ENCODE measurements around the gene TCFL5.

The TCFL5 gene

GRCh38 chr20:62893700-62894099 lies 32.1 kb upstream of the TCFL5 start:
- Histone ChIP-seq H3K27ac (ENCODE audit: low read depth, low read length, severe bottlenecking) (no peak overlapping the region), H3K4me3 (ENCODE audit: extremely low read depth, insufficient read depth, low read length, poor library complexity, severe bottlenecking) (no peak overlapping the region), H3K36me3 (ENCODE audit: control insufficient read depth, insufficient read depth, low read length) (peaks cover 95% of the 10 kb centered on the region), H3K9me3 (ENCODE audit: control insufficient read depth, low read length) (no peaks in the 10 kb centered on the region), H3K4me1 (ENCODE audit: control insufficient read depth, insufficient read depth, low read length, poor library complexity, severe bottlenecking) (peaks cover 15% of the 10 kb centered on the region)
- WGBS, 2 experiments (ENCODE audit: insufficient coverage in 2 of 2): 95 to 98% methylated on average over 13 to 14 of the region's 14 CpGs

- Histone ChIP-seq H3K9me3 (ENCODE audit: control insufficient read depth, low read length) (no peaks in the 10 kb centered on the region), H3K27ac (ENCODE audit: low read depth, low read length, severe bottlenecking) (no peak overlapping the region), H3K4me3 (ENCODE audit: extremely low read depth, insufficient read depth, low read length, poor library complexity, severe bottlenecking) (no peak overlapping the region), H3K4me1 (ENCODE audit: control insufficient read depth, insufficient read depth, low read length, poor library complexity, severe bottlenecking) (peaks cover 15% of the 10 kb centered on the region), H3K36me3 (ENCODE audit: control insufficient read depth, insufficient read depth, low read length) (peaks cover 99% of the 10 kb centered on the region)
- WGBS, 2 experiments (ENCODE audit: insufficient coverage in 2 of 2): 93 to 96% methylated on average over 20 to 22 of the region's 25 CpGs
Measured at GRCh38 chr20:62892348-62893304, 31.0 kb upstream of the TCFL5 start.

- Histone ChIP-seq H3K27ac (ENCODE audit: low read depth, low read length, severe bottlenecking) (peak overlapping the region; percentile 7), H3K4me1 (ENCODE audit: control insufficient read depth, insufficient read depth, low read length, poor library complexity, severe bottlenecking) (peaks cover 15% of the 10 kb centered on the region), H3K36me3 (ENCODE audit: control insufficient read depth, insufficient read depth, low read length) (peaks cover 98% of the 10 kb centered on the region), H3K4me3 (ENCODE audit: extremely low read depth, insufficient read depth, low read length, poor library complexity, severe bottlenecking) (no peak overlapping the region), H3K9me3 (ENCODE audit: control insufficient read depth, low read length) (no peaks in the 10 kb centered on the region)
- WGBS, 2 experiments (ENCODE audit: insufficient coverage in 2 of 2): 95 to 96% methylated on average over 13 of the region's 15 CpGs
Measured at GRCh38 chr20:62891111-62891510, 29.5 kb upstream of the TCFL5 start.

GRCh38 chr20:62890444-62890843 lies 28.8 kb upstream of the TCFL5 start:
- Histone ChIP-seq H3K4me1 (ENCODE audit: control insufficient read depth, insufficient read depth, low read length, poor library complexity, severe bottlenecking) (peaks cover 15% of the 10 kb centered on the region), H3K9me3 (ENCODE audit: control insufficient read depth, low read length) (no peaks in the 10 kb centered on the region), H3K27ac (ENCODE audit: low read depth, low read length, severe bottlenecking) (no peak overlapping the region), H3K36me3 (ENCODE audit: control insufficient read depth, insufficient read depth, low read length) (peaks cover 99% of the 10 kb centered on the region), H3K4me3 (ENCODE audit: extremely low read depth, insufficient read depth, low read length, poor library complexity, severe bottlenecking) (no peak overlapping the region)
- WGBS, 2 experiments (ENCODE audit: insufficient coverage in 2 of 2): 100% methylated on average over 4 to 5 of the region's 7 CpGs

GRCh38 chr20:62889871-62890270 lies 28.2 kb upstream of the TCFL5 start:
- WGBS, 2 experiments (ENCODE audit: insufficient coverage in 2 of 2): 96 to 100% methylated on average over 6 to 9 of the region's 9 CpGs
- no peak overlapping the region for H3K27ac ChIP-seq (ENCODE audit: low read depth, low read length, severe bottlenecking)
- peaks cover 15% of the 10 kb centered on the region for H3K4me1 ChIP-seq (ENCODE audit: control insufficient read depth, insufficient read depth, low read length, poor library complexity, severe bottlenecking)
- H3K36me3 ChIP-seq (ENCODE audit: control insufficient read depth, insufficient read depth, low read length): peaks cover 93% of the 10 kb centered on the region
- H3K4me3 ChIP-seq (ENCODE audit: extremely low read depth, insufficient read depth, low read length, poor library complexity, severe bottlenecking): no peak overlapping the region
- H3K9me3 ChIP-seq (ENCODE audit: control insufficient read depth, low read length): no peaks in the 10 kb centered on the region

GRCh38 chr20:62889411-62889810 lies 27.8 kb upstream of the TCFL5 start:
- H3K9me3 ChIP-seq (ENCODE audit: control insufficient read depth, low read length): no peaks in the 10 kb centered on the region
- no peak overlapping the region for H3K27ac ChIP-seq (ENCODE audit: low read depth, low read length, severe bottlenecking)
- peaks cover 15% of the 10 kb centered on the region for H3K4me1 ChIP-seq (ENCODE audit: control insufficient read depth, insufficient read depth, low read length, poor library complexity, severe bottlenecking)
- no peak overlapping the region for H3K4me3 ChIP-seq (ENCODE audit: extremely low read depth, insufficient read depth, low read length, poor library complexity, severe bottlenecking)
- peaks cover 91% of the 10 kb centered on the region for H3K36me3 ChIP-seq (ENCODE audit: control insufficient read depth, insufficient read depth, low read length)
- 98% methylated on average over 4 to 8 of the region's 8 CpGs for WGBS, 2 experiments (ENCODE audit: insufficient coverage in 2 of 2)

- WGBS, 2 experiments (ENCODE audit: insufficient coverage in 2 of 2): 97 to 99% methylated on average over 10 to 16 of the region's 17 CpGs
- H3K27ac ChIP-seq (ENCODE audit: low read depth, low read length, severe bottlenecking): no peak overlapping the region
- no peaks in the 10 kb centered on the region for H3K9me3 ChIP-seq (ENCODE audit: control insufficient read depth, low read length)
- no peak overlapping the region for H3K4me3 ChIP-seq (ENCODE audit: extremely low read depth, insufficient read depth, low read length, poor library complexity, severe bottlenecking)
- peaks cover 86% of the 10 kb centered on the region for H3K36me3 ChIP-seq (ENCODE audit: control insufficient read depth, insufficient read depth, low read length)
- peaks cover 15% of the 10 kb centered on the region for H3K4me1 ChIP-seq (ENCODE audit: control insufficient read depth, insufficient read depth, low read length, poor library complexity, severe bottlenecking)
Measured at GRCh38 chr20:62888910-62889309, 27.3 kb upstream of the TCFL5 start.

GRCh38 chr20:62888406-62888805 lies 26.8 kb upstream of the TCFL5 start:
- no peaks in the 10 kb centered on the region for H3K9me3 ChIP-seq (ENCODE audit: control insufficient read depth, low read length)
- peaks cover 81% of the 10 kb centered on the region for H3K36me3 ChIP-seq (ENCODE audit: control insufficient read depth, insufficient read depth, low read length)
- WGBS, 2 experiments (ENCODE audit: insufficient coverage in 2 of 2): 96% methylated on average over 9 to 16 of the region's 16 CpGs
- H3K4me1 ChIP-seq (ENCODE audit: control insufficient read depth, insufficient read depth, low read length, poor library complexity, severe bottlenecking): peaks cover 15% of the 10 kb centered on the region
- no peak overlapping the region for H3K27ac ChIP-seq (ENCODE audit: low read depth, low read length, severe bottlenecking)
- no peak overlapping the region for H3K4me3 ChIP-seq (ENCODE audit: extremely low read depth, insufficient read depth, low read length, poor library complexity, severe bottlenecking)

- peaks cover 76% of the 10 kb centered on the region for H3K36me3 ChIP-seq (ENCODE audit: control insufficient read depth, insufficient read depth, low read length)
- H3K4me1 ChIP-seq (ENCODE audit: control insufficient read depth, insufficient read depth, low read length, poor library complexity, severe bottlenecking): peaks cover 15% of the 10 kb centered on the region
- no peak overlapping the region for H3K4me3 ChIP-seq (ENCODE audit: extremely low read depth, insufficient read depth, low read length, poor library complexity, severe bottlenecking)
- WGBS, 2 experiments (ENCODE audit: insufficient coverage in 2 of 2): 96 to 98% methylated on average over 7 of the region's 7 CpGs
- H3K9me3 ChIP-seq (ENCODE audit: control insufficient read depth, low read length): no peaks in the 10 kb centered on the region
- H3K27ac ChIP-seq (ENCODE audit: low read depth, low read length, severe bottlenecking): no peak overlapping the region
Measured at GRCh38 chr20:62887860-62888239, 26.2 kb upstream of the TCFL5 start.

- H3K4me1 ChIP-seq (ENCODE audit: control insufficient read depth, insufficient read depth, low read length, poor library complexity, severe bottlenecking): peaks cover 15% of the 10 kb centered on the region
- H3K9me3 ChIP-seq (ENCODE audit: control insufficient read depth, low read length): no peaks in the 10 kb centered on the region
- 92 to 93% methylated on average over 9 to 11 of the region's 13 CpGs for WGBS, 2 experiments (ENCODE audit: insufficient coverage in 2 of 2)
- H3K27ac ChIP-seq (ENCODE audit: low read depth, low read length, severe bottlenecking): no peak overlapping the region
- H3K36me3 ChIP-seq (ENCODE audit: control insufficient read depth, insufficient read depth, low read length): peaks cover 73% of the 10 kb centered on the region
- H3K4me3 ChIP-seq (ENCODE audit: extremely low read depth, insufficient read depth, low read length, poor library complexity, severe bottlenecking): no peak overlapping the region
Measured at GRCh38 chr20:62887152-62887859, 25.7 kb upstream of the TCFL5 start.

GRCh38 chr20:62886709-62887058 lies 25.1 kb upstream of the TCFL5 start:
- no peak overlapping the region for H3K27ac ChIP-seq (ENCODE audit: low read depth, low read length, severe bottlenecking)
- no peak overlapping the region for H3K4me3 ChIP-seq (ENCODE audit: extremely low read depth, insufficient read depth, low read length, poor library complexity, severe bottlenecking)
- H3K36me3 ChIP-seq (ENCODE audit: control insufficient read depth, insufficient read depth, low read length): peaks cover 73% of the 10 kb centered on the region
- H3K9me3 ChIP-seq (ENCODE audit: control insufficient read depth, low read length): no peaks in the 10 kb centered on the region
- H3K4me1 ChIP-seq (ENCODE audit: control insufficient read depth, insufficient read depth, low read length, poor library complexity, severe bottlenecking): peaks cover 9% of the 10 kb centered on the region
- 96 to 98% methylated on average over 4 of the region's 7 CpGs for WGBS, 2 experiments (ENCODE audit: insufficient coverage in 2 of 2)
